ENCODE measurements around the gene ZNF778. TPM values are rescaled to one million over a fixed set of nuclear protein-coding genes. Genes with fewer than 3 reads are reported as not detected.

Gene ZNF778
- total and polyA plus RNA-seq, 10 of the 15 experiments (the other 5 are each of a cell fraction or from before 2014, with no cell fraction given) = 0.20 to 9.7 (median 4.1) TPM

- TF ChIP-seq ATF7 (IDR thresholded peaks at IDR 0.05; ENCODE audit: low read depth) (no peak), SIN3A (IDR thresholded peaks at IDR 0.05; ENCODE audit: low read depth, low read length) (no peak), CREB1 (IDR thresholded peaks at IDR 0.05; ENCODE audit: low read depth) (no peak), SIX5 (IDR thresholded peaks at IDR 0.05; ENCODE audit: low read depth, low read length, severe bottlenecking) (no peak), POLR2AphosphoS2 (IDR thresholded peaks at IDR 0.05; ENCODE audit: low read depth, low read length) (no peak)
Observed at GRCh38 chr16:89193576-89194293, 23.8 kb upstream of the ZNF778 start (continued).

DNA sequence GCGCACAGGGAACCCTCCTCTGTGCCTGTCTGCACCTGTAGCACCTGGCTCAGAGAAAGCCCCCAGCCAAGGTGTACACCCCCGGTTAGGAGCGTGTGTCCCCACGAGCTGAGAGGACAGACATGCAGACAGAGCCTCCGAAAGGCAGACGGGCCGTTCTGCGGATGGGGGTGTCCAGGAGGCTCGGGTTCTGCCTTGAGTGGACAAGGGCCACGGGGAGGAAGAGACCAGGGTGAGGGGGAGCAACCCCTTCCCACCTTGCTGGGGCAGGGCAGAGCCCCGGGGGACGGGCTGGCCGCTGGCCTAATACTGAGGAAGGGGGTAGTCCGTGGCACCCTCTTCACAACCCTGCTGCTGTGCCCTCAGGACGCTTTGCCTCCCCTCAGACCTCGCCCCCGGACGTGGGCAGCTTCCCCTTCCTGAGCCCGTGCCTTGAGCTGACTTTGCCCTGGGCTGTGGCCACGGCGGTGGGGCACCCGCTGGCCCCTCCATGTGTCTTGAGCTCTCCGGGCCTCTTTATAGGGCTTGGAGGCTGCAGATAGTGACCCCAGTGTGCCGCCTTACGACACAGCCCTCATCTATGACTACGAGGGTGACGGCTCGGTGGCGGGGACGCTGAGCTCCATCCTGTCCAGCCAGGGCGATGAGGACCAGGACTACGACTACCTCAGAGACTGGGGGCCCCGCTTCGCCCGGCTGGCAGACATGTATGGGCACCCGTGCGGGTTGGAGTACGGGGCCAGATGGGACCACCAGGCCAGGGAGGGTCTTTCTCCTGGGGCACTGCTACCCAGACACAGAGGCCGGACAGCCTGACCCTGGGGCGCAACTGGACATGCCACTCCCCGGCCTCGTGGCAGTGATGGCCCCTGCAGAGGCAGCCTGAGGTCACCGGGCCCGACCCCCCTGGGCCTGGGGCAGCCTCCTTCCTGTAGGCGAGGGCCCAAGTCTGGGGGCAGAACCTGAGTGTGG lies 22.9 kb upstream of the ZNF778 start:
- Histone ChIP-seq H3K79me2 (ENCODE audit: control insufficient read depth, insufficient read depth, low read length) (no peaks in the 10 kb centered on the region), H3K9me3 (replicated peaks; ENCODE audit: control insufficient read depth, insufficient read depth, low read length) (no peaks in the 10 kb centered on the region), H3K4me2 (ENCODE audit: control insufficient read depth, insufficient read depth) (no peak overlapping the region), H3K9ac (ENCODE audit: control insufficient read depth, insufficient read depth, low read length) (no peak overlapping the region), H2AFZ (ENCODE audit: control insufficient read depth, low read depth, low read length) (no peak overlapping the region), H3K36me3 (ENCODE audit: control insufficient read depth in 2 of 2, insufficient read depth in 2 of 2, low read length in 1 of 2) (no peaks in the 10 kb centered on the region), H4K20me1 (ENCODE audit: control insufficient read depth, insufficient read depth) (no peaks in the 10 kb centered on the region), H3K27me3 (replicated peaks in 1 of 2; ENCODE audit: control insufficient read depth in 2 of 2, insufficient read depth in 2 of 2, low read length in 1 of 2) (no peaks in the 10 kb centered on the region), H3K27ac (ENCODE audit: control insufficient read depth, insufficient read depth) (no peak overlapping the region), H3K4me3 (no peak overlapping the region), H3K4me1 (ENCODE audit: control insufficient read depth, insufficient read depth, low read length) (no peaks in the 10 kb centered on the region)
- POLR2A ChIA-PET = interaction anchor here (0.6 kb wide), 1 partner anchor 277 kb away, joined by 9 read pairs; no protein-coding TSS in a partner anchor
- CTCF ChIA-PET = no interaction called here
- SMC1A ChIA-PET (ENCODE audit: uncharacterized antibody, unreplicated experiment) = interaction anchor here (0.6 kb wide), 1 partner anchor 404 kb away, joined by 3 read pairs; no protein-coding TSS in a partner anchor
- FAIRE-seq (no peak), ATAC-seq (no peak), DNase-seq (ENCODE audit: low read depth, low spot score) (no peak)
- BruUV-seq (replicated peaks) = no TSS peak
- 73% methylated on average over 45 of the region's 45 CpGs for WGBS (ENCODE audit: insufficient coverage, insufficient replicate concordance, low lambda C conversion rate, missing lambda C conversion rate)
- RAD21 ChIA-PET (ENCODE audit: unreplicated experiment) = no interaction called here
- intact Hi-C loops (cut with micrococcal nuclease; ENCODE audit: unreplicated experiment) = no loop called here
- in situ Hi-C loops (cut with MboI) = no loop called here
- TF ChIP-seq STAT3 (IDR thresholded peaks at IDR 0.05; ENCODE audit: low read depth, low read length) = no peak
- TF ChIP-seq CEBPB (IDR thresholded peaks at IDR 0.05; ENCODE audit: borderline replicate concordance in 1 of 2, low read depth in 2 of 2, low read length in 2 of 2) = no peak
- no peak for TF ChIP-seq BACH1 (IDR thresholded peaks at IDR 0.05; ENCODE audit: borderline replicate concordance)
- TF ChIP-seq, protein P1, sequence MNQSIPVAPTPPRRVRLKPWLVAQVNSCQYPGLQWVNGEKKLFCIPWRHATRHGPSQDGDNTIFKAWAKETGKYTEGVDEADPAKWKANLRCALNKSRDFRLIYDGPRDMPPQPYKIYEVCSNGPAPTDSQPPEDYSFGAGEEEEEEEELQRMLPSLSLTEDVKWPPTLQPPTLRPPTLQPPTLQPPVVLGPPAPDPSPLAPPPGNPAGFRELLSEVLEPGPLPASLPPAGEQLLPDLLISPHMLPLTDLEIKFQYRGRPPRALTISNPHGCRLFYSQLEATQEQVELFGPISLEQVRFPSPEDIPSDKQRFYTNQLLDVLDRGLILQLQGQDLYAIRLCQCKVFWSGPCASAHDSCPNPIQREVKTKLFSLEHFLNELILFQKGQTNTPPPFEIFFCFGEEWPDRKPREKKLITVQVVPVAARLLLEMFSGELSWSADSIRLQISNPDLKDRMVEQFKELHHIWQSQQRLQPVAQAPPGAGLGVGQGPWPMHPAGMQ (IDR thresholded peaks at IDR 0.05; ENCODE audit: borderline replicate concordance) = no peak
- TF ChIP-seq, protein P2, sequence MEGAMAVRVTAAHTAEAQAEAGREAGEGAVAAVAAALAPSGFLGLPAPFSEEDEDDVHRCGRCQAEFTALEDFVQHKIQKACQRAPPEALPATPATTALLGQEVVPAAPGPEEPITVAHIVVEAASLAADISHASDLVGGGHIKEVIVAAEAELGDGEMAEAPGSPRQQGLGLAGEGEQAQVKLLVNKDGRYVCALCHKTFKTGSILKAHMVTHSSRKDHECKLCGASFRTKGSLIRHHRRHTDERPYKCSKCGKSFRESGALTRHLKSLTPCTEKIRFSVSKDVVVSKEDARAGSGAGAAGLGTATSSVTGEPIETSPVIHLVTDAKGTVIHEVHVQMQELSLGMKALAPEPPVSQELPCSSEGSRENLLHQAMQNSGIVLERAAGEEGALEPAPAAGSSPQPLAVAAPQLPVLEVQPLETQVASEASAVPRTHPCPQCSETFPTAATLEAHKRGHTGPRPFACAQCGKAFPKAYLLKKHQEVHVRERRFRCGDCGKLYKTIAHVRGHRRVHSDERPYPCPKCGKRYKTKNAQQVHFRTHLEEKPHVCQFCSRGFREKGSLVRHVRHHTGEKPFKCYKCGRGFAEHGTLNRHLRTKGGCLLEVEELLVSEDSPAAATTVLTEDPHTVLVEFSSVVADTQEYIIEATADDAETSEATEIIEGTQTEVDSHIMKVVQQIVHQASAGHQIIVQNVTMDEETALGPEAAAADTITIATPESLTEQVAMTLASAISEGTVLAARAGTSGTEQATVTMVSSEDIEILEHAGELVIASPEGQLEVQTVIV (IDR thresholded peaks at IDR 0.05; ENCODE audit: borderline replicate concordance, partially characterized antibody) = no peak
- no peak for TF ChIP-seq IKZF2 (IDR thresholded peaks at IDR 0.05)
- TF ChIP-seq FOXK2 (IDR thresholded peaks at IDR 0.05) = no peak
- no peak for TF ChIP-seq IKZF1 (conservative IDR thresholded peaks at IDR 0.05)
- no peak for TF ChIP-seq JUNB (IDR thresholded peaks at IDR 0.05)
- TF ChIP-seq, protein P3, sequence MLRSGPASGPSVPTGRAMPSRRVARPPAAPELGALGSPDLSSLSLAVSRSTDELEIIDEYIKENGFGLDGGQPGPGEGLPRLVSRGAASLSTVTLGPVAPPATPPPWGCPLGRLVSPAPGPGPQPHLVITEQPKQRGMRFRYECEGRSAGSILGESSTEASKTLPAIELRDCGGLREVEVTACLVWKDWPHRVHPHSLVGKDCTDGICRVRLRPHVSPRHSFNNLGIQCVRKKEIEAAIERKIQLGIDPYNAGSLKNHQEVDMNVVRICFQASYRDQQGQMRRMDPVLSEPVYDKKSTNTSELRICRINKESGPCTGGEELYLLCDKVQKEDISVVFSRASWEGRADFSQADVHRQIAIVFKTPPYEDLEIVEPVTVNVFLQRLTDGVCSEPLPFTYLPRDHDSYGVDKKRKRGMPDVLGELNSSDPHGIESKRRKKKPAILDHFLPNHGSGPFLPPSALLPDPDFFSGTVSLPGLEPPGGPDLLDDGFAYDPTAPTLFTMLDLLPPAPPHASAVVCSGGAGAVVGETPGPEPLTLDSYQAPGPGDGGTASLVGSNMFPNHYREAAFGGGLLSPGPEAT (IDR thresholded peaks at IDR 0.05; ENCODE audit: low read depth) = no peak
- TF ChIP-seq NR2C1 (IDR thresholded peaks at IDR 0.05) = no peak

Data from GM12878 (cell line).